ENCODE data around the gene NAA40.

The NAA40 gene

DNA sequence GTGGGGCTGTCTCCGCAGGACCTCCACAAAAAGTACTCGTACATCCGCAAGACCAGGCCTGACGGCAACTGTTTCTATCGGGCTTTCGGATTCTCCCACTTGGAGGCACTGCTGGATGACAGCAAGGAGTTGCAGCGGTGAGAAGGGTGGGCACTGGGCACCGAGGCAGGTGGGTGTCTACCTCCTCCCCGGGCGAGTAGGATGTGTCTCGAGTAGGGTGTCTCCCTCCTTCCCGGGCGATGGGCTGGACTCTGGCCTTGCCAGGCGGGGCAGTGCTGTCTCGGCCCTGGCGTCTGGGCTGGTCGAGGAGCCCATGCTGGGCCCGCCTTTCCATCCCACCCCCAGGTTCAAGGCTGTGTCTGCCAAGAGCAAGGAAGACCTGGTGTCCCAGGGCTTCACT, 57.7 kb downstream of the NAA40 start:
- TF ChIP-seq ZNF8 (CRISPR knock-in tag; IDR thresholded peaks at IDR 0.05) (no peak), TCF4 (CRISPR knock-in tag; IDR thresholded peaks at IDR 0.05; ENCODE audit: borderline replicate concordance) (no peak), GLIS3 (CRISPR knock-in tag; IDR thresholded peaks at IDR 0.05) (no peak), RARB (CRISPR knock-in tag; IDR thresholded peaks at IDR 0.05) (no peak), TOX (CRISPR knock-in tag; IDR thresholded peaks at IDR 0.05; ENCODE audit: borderline replicate concordance) (no peak), CSDC2 (CRISPR knock-in tag; IDR thresholded peaks at IDR 0.05) (no peak), OSR1 (CRISPR knock-in tag; IDR thresholded peaks at IDR 0.05) (no peak), ZC3H10 (CRISPR knock-in tag; IDR thresholded peaks at IDR 0.05) (no peak), ISL1 (CRISPR knock-in tag; IDR thresholded peaks at IDR 0.05) (no peak), ARNTL (CRISPR knock-in tag; IDR thresholded peaks at IDR 0.05; ENCODE audit: borderline replicate concordance, low read depth) (no peak), PPARA (CRISPR knock-in tag; IDR thresholded peaks at IDR 0.05; ENCODE audit: borderline replicate concordance) (no peak)
- TF ChIP-seq, protein P1, sequence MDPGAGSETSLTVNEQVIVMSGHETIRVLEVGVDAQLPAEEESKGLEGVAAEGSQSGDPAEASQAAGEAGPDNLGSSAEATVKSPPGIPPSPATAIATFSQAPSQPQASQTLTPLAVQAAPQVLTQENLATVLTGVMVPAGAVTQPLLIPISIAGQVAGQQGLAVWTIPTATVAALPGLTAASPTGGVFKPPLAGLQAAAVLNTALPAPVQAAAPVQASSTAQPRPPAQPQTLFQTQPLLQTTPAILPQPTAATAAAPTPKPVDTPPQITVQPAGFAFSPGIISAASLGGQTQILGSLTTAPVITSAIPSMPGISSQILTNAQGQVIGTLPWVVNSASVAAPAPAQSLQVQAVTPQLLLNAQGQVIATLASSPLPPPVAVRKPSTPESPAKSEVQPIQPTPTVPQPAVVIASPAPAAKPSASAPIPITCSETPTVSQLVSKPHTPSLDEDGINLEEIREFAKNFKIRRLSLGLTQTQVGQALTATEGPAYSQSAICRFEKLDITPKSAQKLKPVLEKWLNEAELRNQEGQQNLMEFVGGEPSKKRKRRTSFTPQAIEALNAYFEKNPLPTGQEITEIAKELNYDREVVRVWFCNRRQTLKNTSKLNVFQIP (CRISPR knock-in tag; IDR thresholded peaks at IDR 0.05; ENCODE audit: borderline replicate concordance, low read depth), result no peak
- TF ChIP-seq, protein P2, sequence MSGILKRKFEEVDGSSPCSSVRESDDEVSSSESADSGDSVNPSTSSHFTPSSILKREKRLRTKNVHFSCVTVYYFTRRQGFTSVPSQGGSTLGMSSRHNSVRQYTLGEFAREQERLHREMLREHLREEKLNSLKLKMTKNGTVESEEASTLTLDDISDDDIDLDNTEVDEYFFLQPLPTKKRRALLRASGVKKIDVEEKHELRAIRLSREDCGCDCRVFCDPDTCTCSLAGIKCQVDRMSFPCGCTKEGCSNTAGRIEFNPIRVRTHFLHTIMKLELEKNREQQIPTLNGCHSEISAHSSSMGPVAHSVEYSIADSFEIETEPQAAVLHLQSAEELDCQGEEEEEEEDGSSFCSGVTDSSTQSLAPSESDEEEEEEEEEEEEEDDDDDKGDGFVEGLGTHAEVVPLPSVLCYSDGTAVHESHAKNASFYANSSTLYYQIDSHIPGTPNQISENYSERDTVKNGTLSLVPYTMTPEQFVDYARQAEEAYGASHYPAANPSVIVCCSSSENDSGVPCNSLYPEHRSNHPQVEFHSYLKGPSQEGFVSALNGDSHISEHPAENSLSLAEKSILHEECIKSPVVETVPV (CRISPR knock-in tag; IDR thresholded peaks at IDR 0.05), result no peak
- no peak for ATAC-seq

DNA sequence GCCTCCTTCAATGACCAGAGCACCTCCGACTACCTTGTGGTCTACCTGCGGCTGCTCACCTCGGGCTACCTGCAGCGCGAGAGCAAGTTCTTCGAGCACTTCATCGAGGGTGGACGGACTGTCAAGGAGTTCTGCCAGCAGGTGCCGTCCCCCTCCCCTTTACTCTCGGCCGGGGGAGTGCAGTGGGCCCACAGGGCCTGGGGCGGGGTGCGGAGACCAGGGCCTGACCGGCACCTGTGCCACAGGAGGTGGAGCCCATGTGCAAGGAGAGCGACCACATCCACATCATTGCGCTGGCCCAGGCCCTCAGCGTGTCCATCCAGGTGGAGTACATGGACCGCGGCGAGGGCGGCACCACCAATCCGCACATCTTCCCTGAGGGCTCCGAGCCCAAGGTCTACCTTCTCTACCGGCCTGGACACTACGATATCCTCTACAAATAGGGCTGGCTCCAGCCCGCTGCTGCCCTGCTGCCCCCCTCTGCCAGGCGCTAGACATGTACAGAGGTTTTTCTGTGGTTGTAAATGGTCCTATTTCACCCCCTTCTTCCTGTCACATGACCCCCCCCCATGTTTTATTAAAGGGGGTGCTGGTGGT, 58.4 kb downstream of the NAA40 start:
- no peak for TF ChIP-seq SNAI2 (CRISPR knock-in tag; IDR thresholded peaks at IDR 0.05)
- TF ChIP-seq ZFP30 (CRISPR knock-in tag; IDR thresholded peaks at IDR 0.05), result no peak
- TF ChIP-seq TOX (CRISPR knock-in tag; IDR thresholded peaks at IDR 0.05; ENCODE audit: borderline replicate concordance), result no peak
- TF ChIP-seq CSDC2 (CRISPR knock-in tag; IDR thresholded peaks at IDR 0.05), result no peak
- no peak for TF ChIP-seq PATZ1 (CRISPR knock-in tag; IDR thresholded peaks at IDR 0.05; ENCODE audit: borderline replicate concordance)
- TF ChIP-seq ZFP3 (CRISPR knock-in tag; IDR thresholded peaks at IDR 0.05), result no peak
- no peak for TF ChIP-seq ZNF565 (CRISPR knock-in tag; conservative IDR thresholded peaks at IDR 0.05; ENCODE audit: low read depth)
- no peak for TF ChIP-seq RARB (CRISPR knock-in tag; IDR thresholded peaks at IDR 0.05)
- TF ChIP-seq TCF4 (CRISPR knock-in tag; IDR thresholded peaks at IDR 0.05; ENCODE audit: borderline replicate concordance), result no peak

GRCh38 chr11:63997801-63998337, 59.1 kb downstream of the NAA40 start:
- TF ChIP-seq ZNF70 (CRISPR knock-in tag; IDR thresholded peaks at IDR 0.05) (no peak), ISL1 (CRISPR knock-in tag; IDR thresholded peaks at IDR 0.05) (no peak), TCF4 (CRISPR knock-in tag; IDR thresholded peaks at IDR 0.05; ENCODE audit: borderline replicate concordance) (no peak), ZFP3 (CRISPR knock-in tag; IDR thresholded peaks at IDR 0.05) (no peak), ESRRG (CRISPR knock-in tag; IDR thresholded peaks at IDR 0.05) (no peak), ZFP30 (CRISPR knock-in tag; IDR thresholded peaks at IDR 0.05) (no peak), CSDC2 (CRISPR knock-in tag; IDR thresholded peaks at IDR 0.05) (no peak), TOX (CRISPR knock-in tag; IDR thresholded peaks at IDR 0.05; ENCODE audit: borderline replicate concordance) (no peak), BACH2 (CRISPR knock-in tag; IDR thresholded peaks at IDR 0.05; ENCODE audit: borderline replicate concordance) (no peak)
- TF ChIP-seq, protein P3, sequence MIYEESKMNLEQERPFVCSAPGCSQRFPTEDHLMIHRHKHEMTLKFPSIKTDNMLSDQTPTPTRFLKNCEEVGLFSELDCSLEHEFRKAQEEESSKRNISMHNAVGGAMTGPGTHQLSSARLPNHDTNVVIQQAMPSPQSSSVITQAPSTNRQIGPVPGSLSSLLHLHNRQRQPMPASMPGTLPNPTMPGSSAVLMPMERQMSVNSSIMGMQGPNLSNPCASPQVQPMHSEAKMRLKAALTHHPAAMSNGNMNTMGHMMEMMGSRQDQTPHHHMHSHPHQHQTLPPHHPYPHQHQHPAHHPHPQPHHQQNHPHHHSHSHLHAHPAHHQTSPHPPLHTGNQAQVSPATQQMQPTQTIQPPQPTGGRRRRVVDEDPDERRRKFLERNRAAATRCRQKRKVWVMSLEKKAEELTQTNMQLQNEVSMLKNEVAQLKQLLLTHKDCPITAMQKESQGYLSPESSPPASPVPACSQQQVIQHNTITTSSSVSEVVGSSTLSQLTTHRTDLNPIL (CRISPR knock-in tag; IDR thresholded peaks at IDR 0.05; ENCODE audit: low read depth), result no peak
- TF ChIP-seq, protein P2 (CRISPR knock-in tag; IDR thresholded peaks at IDR 0.05), result no peak

More for the DNA sequence above, 58.4 kb downstream of the NAA40 start:
- no peak for ATAC-seq

More at GRCh38 chr11:63997801-63998337, 59.1 kb downstream of the NAA40 start:
- no peak for ATAC-seq

All from SK-N-SH treated with all-trans-retinoic acid at 6 μM for 48 hours (cell line).